Hepatocyte (in vitro differentiated cells): Measurements from ENCODE around the gene MYO3B. TPM values are rescaled to one million over a fixed set of nuclear protein-coding genes. Genes with fewer than 3 reads are reported as not detected.

ENCODE experiments used
- DNase-seq: peaks from one replicate; pipeline ENCODE4 v3.0.0-alpha.2; 2016; ENCODE audit warnings: low spot score
- H2AFZ ChIP-seq: fragments of 200-600 bp; sonication (generic); 2 replicates; pipeline ENCODE4 v1.6.0; 2016; ENCODE audit warnings: antibody characterized with exemption, mild to moderate bottlenecking
- H3K27ac ChIP-seq: fragments of 200-600 bp; sonication (generic); 2 replicates; pipeline ENCODE4 v1.5.1; 2016; ENCODE audit warnings: mild to moderate bottlenecking
- H3K27me3 ChIP-seq: fragments of 200-600 bp; sonication (generic); 2 replicates; pipeline ENCODE4 v1.6.1; 2016
- H3K36me3 ChIP-seq: fragments of 200-600 bp; sonication (generic); replicated peaks from 2 replicates; pipeline ENCODE4 v1.5.1; 2016; ENCODE audit warnings: low read depth; ENCODE audit not compliant: insufficient read depth
- H3K4me1 ChIP-seq: fragments of 200-600 bp; sonication (generic); 2 replicates; pipeline ENCODE4 v1.5.1; 2016; ENCODE audit warnings: mild to moderate bottlenecking, moderate library complexity; ENCODE audit not compliant: insufficient read depth
- H3K4me2 ChIP-seq: fragments of 200-600 bp; sonication (generic); 2 replicates; pipeline ENCODE4 v1.6.0; 2016
- H3K4me3 ChIP-seq: fragments of 200-600 bp; sonication (generic); 2 replicates; pipeline ENCODE4 v1.5.1; 2016; ENCODE audit warnings: mild to moderate bottlenecking
- H3K79me2 ChIP-seq: fragments of 200-600 bp; sonication (generic); 2 replicates; pipeline ENCODE4 v1.6.0; 2017; ENCODE audit warnings: mild to moderate bottlenecking
- H3K9me2 ChIP-seq: fragments of 200-600 bp; sonication (generic); replicated peaks from 2 replicates; pipeline ENCODE4 v1.6.0; 2017; ENCODE audit warnings: mild to moderate bottlenecking; ENCODE audit not compliant: insufficient read depth
- H3K9me3 ChIP-seq: fragments of 200-600 bp; sonication (generic); 2 replicates; pipeline ENCODE4 v1.5.1; 2016; ENCODE audit warnings: low read depth, mild to moderate bottlenecking
- H4K20me1 ChIP-seq: fragments of 200-600 bp; sonication (generic); 2 replicates; pipeline ENCODE4 v1.6.0; 2016; ENCODE audit warnings: mild to moderate bottlenecking; ENCODE audit not compliant: insufficient read depth, poor library complexity, severe bottlenecking
- EZH2 ChIP-seq: fragments of 200-600 bp; sonication (generic); IDR thresholded peaks from 2 replicates; pipeline ENCODE4 v1.6.1; 2016; ENCODE audit warnings: antibody characterized with exemption, mild to moderate bottlenecking, borderline replicate concordance
- EZH2phosphoT487 ChIP-seq: fragments of 200-600 bp; sonication (generic); IDR thresholded peaks from one replicate; pipeline ENCODE4 v1.6.1; 2018; ENCODE audit warnings: antibody characterized with exemption, mild to moderate bottlenecking, low read depth, moderate library complexity; ENCODE audit not compliant: unreplicated experiment, severe bottlenecking
- WGBS: methylation state at CpG from one replicate; pipeline ENCODE4 v1.1.6; 2016; ENCODE audit warnings: low lambda C conversion rate; ENCODE audit errors: missing lambda C conversion rate; 5-methylcytosine and 5-hydroxymethylcytosine counted together
- polyA plus RNA-seq: library from polyadenylated mRNA; unstranded; fragments of >200 nt; fragmentation: Nextera tagmentation; extraction: Ambion mirVana; gene quantifications from 2 replicates; pipeline ENCODE4 v1.2.1, GENCODE V29; 2016
- total RNA-seq: library from RNA; depleted of rRNA; stranded (reverse); fragments of >200 nt; gene quantifications from 2 replicates; pipeline ENCODE4 v1.2.3, GENCODE V29; 2014
- TF ChIP-seq, protein P1 (sequence below): fragments of 200-600 bp; sonication (generic); IDR thresholded peaks from 2 replicates; pipeline ENCODE4 v1.5.1; 2016; ENCODE audit warnings: antibody characterized with exemption, mild to moderate bottlenecking; ENCODE audit not compliant: poor library complexity

The MYO3B gene
- total and polyA plus RNA-seq, 2 experiments from 2014 or later = 0.63 to 1.1 TPM

DNA sequence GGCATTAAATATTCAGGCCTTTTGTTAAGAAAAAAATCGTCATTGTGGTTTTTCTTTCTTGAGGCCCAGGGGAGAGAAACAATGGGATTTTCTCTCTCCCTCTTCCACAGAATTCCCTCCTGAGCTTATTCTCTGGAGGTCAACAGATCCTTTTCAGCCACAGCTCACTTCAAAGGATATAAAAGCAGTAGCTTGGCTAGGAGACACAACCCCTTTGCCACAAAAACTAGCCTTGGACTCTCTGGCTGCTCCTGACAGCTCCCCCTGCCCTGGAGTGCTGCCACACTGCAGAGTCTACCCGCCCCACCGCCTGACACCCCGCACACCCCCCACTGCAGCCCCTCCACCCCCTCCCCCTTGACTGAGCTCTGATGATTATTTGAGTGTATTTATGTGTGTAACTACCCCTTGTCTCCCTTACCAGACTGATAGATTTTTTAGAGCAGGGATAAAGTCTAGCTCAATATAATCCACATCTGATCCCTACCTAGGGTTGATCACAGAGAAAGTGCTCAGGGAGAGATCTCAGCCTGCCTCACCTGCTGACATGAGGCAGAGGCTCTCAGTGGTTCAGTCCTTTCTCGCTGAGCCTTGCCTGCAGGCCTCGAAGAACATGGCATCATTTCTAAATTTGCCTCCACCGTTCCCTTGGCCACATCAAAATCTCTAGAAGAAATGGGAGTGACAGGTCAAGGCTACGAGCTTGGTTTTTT is 405.0 kb downstream of the MYO3B start:
- H3K4me1 ChIP-seq = peaks cover 7% of the 10 kb centered on the region
- H4K20me1 ChIP-seq = no peaks in the 10 kb centered on the region
- no peak overlapping the region for H3K4me3 ChIP-seq
- no peaks in the 10 kb centered on the region for H3K9me3 ChIP-seq
- no peaks in the 10 kb centered on the region for H3K27me3 ChIP-seq
- H3K27ac ChIP-seq = no peak overlapping the region
- H3K4me2 ChIP-seq = no peak overlapping the region
- no peak overlapping the region for H2AFZ ChIP-seq
- 64% methylated on average over 8 of the region's 8 CpGs for WGBS
- no peak for TF ChIP-seq EZH2
- TF ChIP-seq EZH2phosphoT487 = no peak
- TF ChIP-seq, protein P1, sequence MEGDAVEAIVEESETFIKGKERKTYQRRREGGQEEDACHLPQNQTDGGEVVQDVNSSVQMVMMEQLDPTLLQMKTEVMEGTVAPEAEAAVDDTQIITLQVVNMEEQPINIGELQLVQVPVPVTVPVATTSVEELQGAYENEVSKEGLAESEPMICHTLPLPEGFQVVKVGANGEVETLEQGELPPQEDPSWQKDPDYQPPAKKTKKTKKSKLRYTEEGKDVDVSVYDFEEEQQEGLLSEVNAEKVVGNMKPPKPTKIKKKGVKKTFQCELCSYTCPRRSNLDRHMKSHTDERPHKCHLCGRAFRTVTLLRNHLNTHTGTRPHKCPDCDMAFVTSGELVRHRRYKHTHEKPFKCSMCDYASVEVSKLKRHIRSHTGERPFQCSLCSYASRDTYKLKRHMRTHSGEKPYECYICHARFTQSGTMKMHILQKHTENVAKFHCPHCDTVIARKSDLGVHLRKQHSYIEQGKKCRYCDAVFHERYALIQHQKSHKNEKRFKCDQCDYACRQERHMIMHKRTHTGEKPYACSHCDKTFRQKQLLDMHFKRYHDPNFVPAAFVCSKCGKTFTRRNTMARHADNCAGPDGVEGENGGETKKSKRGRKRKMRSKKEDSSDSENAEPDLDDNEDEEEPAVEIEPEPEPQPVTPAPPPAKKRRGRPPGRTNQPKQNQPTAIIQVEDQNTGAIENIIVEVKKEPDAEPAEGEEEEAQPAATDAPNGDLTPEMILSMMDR = no peak
- H3K36me3 ChIP-seq = no peaks in the 10 kb centered on the region
- H3K9me2 ChIP-seq = no peaks in the 10 kb centered on the region
- H3K79me2 ChIP-seq = no peaks in the 10 kb centered on the region
- DNase-seq = no peak

DNA sequence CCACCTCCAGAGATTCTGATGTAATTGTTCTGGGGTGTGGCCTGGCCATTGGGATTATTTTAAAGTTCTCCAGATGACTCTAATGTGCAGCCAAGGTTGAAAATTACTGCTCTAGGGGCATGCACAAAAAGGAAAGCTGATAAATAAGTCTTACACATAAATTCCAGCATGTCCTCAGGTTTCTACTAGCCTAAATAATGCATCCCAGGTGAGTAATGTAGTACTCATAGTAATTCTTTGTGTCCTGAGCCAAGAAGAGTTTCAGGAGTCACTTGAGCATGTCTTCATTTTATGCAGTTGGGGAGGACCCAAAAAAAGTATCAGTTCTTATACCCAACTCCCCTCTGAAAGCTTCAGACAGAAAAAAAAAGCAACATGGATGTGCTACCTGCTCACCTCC is 407.1 kb downstream of the MYO3B start:
- Histone ChIP-seq H3K79me2 (no peaks in the 10 kb centered on the region), H3K4me2 (no peak overlapping the region), H3K9me2 (no peaks in the 10 kb centered on the region), H4K20me1 (no peaks in the 10 kb centered on the region), H2AFZ (no peak overlapping the region), H3K27me3 (no peaks in the 10 kb centered on the region), H3K9me3 (no peaks in the 10 kb centered on the region), H3K4me1 (peaks cover 7% of the 10 kb centered on the region), H3K4me3 (no peak overlapping the region), H3K27ac (no peak overlapping the region), H3K36me3 (no peaks in the 10 kb centered on the region)
- TF ChIP-seq EZH2phosphoT487 = no peak
- no peak for TF ChIP-seq EZH2
- TF ChIP-seq, protein P1 = no peak
- no peak for DNase-seq

DNA sequence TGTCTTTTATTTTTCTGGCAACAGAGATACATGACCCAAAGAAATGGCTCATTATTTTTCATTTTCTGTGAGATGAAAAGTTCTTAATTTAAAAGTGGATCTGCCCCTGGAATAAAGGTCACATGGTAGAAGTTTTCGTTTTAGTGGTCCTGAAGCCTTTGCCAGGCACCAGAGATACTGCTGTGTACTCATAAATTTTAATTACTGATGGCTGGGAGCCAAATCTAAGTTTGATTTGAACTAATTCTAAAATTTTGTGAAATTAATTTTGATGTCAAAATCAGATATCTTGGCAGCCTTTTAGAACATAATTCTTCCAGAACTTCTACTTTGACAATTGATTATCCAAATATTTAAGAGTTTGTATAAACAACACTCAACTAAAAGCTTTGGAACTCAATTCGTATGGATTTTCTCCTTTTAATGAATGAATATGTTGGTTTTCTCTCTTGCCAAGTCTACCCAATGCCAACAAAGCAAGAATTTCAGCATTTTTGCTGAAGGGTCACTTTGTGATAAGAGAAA is 408.7 kb downstream of the MYO3B start:
- Histone ChIP-seq H3K9me2 (no peaks in the 10 kb centered on the region), H4K20me1 (no peaks in the 10 kb centered on the region), H3K9me3 (no peaks in the 10 kb centered on the region), H3K4me2 (no peak overlapping the region), H3K79me2 (no peaks in the 10 kb centered on the region), H2AFZ (no peak overlapping the region), H3K27ac (no peak overlapping the region), H3K27me3 (no peaks in the 10 kb centered on the region), H3K4me1 (peaks cover 7% of the 10 kb centered on the region), H3K4me3 (no peak overlapping the region), H3K36me3 (no peaks in the 10 kb centered on the region)
- 46% methylated on average over 2 of the region's 2 CpGs for WGBS
- no peak for TF ChIP-seq EZH2
- TF ChIP-seq EZH2phosphoT487 = no peak
- TF ChIP-seq, protein P1 = no peak
- DNase-seq = no peak
